GDM1 (cell line): ENCODE data around the gene BRIP1.
"Not testable (repeated sequence)": the region's sequence is repeated elsewhere in the genome, so short reads cannot be mapped to it uniquely, and the experiment has no call there.

Experiments used
- DNase-seq: peaks from one replicate; lab custom pipeline; 2025; lab: John Stamatoyannopoulos, UW

BRIP1 gene

DNA sequence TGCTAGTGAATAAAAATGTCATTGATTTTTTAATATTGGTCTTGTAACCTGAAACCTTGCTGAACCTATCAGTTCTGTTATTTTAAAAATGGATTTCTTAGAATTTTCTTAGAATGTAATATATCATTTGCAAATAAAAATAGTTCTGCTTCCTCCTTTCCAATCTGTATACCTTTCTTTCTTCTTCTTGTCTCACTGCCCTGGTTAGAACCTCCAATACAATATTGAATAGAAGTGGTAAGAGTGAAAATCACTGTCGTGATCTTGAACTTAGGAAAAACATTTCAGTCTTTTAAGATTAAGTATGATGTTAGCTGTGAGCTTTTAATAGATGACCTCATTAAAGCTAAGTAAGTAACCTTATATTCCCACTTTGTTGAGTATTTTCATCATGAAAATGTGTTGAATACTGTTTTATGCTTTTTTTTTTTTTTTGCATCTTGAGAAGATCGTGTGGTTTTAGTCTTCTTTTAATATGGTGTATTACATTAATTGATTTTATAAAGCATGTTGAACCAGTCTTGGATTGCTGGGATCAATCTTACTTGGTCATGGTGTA, 167.5 kb downstream of the BRIP1 start:
- DNase-seq: no peak

DNA sequence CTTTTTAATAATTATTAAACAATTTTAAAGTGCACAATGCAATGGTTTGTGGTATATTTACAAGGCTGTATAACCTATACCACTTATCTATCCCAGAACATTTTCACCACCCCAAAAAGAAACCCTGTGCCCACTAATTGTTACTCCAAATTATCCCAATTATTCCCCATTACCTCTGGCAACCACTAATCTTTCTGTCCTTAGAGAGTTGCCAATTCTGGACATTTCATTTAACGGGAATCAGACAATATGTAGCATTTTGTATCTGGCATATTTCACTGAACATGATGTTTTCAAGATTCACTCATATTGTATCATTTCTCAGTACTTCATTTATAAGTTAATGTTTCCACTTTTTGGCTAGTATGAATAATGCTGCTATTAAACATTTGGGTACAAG, 169.2 kb downstream of the BRIP1 start:
- no peak for DNase-seq

- DNase-seq: no peak
These were observed 173.6 kb downstream of the BRIP1 start for GRCh38 chr17:61689610-61690180.

DNA sequence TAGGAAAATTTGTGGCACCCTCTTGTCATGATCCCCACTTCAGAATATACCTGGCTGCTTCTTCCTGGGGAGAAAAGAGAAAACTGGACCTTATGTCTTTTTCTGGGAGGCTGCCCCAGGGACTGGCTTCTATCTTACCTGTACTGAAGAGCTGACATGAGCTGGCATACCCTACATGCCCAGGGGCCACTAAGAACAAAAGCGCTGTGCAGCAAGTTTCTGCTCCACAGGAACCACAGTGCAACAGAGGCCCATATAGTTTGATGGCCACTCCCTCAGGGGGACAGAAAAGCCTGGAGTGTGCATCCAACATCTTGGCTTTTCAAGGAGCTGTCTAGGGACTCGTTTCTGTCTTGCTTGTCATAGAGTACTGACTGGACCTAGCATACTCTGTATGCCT, 175.6 kb downstream of the BRIP1 start:
- DNase-seq: no peak

- no peak for DNase-seq
These were observed 177.2 kb downstream of the BRIP1 start for GRCh38 chr17:61686113-61686512.

DNA sequence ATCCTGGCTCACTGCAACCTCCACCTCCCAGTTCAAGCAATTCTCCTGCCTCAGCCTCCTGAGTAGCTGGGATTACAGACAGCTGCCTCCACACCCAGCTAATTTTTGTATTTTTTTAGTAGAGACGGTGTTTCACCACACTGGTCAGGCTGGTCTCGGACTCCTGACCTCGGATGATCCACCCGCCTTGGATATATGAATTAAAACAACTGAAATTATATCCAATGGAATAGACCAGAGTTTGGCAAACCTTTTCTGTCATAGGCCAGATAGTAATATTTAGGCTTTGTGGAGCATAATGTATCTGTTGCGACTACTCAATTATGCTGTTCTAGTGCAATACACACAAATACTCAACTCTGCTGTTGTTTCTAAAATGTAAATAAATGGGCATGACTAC, 178.5 kb downstream of the BRIP1 start:
- no peak for DNase-seq

GRCh38 chr17:61684172-61684571, 179.2 kb downstream of the BRIP1 start:
- DNase-seq: no peak

GRCh38 chr17:61683466-61683865, 179.9 kb downstream of the BRIP1 start:
- DNase-seq: no peak

DNA sequence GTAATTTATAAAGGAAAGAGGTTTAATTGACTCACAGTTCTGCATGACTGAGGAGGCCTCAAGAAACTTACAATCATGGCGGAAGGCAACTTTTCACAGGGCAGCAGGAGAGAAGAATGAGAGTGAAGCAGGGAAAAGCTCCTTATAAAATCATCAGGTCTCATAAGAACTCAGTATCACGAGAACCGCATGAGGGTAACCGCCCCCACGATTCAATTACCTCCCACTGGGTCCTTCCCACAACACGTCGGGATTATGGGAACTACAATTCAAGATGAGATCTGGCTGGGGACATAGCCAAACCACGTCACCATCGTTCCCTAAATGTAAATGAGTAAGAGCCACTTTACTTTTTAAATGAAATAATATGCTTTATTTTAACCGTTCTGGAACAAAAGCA, 182.4 kb downstream of the BRIP1 start:
- DNase-seq: no peak

DNA sequence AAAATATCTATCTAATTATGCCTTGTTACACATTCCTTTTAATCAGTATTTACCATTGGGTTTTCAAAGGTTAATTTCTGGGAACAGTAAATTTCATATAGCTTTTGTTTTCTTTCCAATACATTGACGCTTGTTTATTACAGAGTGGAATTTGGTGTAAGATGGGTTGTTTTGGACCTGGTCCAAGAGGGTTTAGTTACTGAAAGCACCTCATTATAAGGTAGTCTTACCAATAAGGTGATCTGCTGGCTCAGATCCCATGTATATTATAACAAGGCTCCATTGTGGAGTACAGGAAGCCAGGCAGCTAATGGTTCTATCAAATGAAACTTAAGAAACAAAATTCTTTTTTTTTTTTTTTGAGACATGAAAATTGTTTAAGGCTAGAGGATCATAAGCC, 185.0 kb downstream of the BRIP1 start:
- no peak for DNase-seq

- not testable (repeated sequence) for DNase-seq
These were observed 186.0 kb downstream of the BRIP1 start for GRCh38 chr17:61677150-61677811.

- DNase-seq: not testable (repeated sequence)
These were observed 186.8 kb downstream of the BRIP1 start for GRCh38 chr17:61676522-61676921.

- DNase-seq: not testable (repeated sequence)
These were observed 188.7 kb downstream of the BRIP1 start for GRCh38 chr17:61674609-61675008.

GRCh38 chr17:61673019-61673897, 190.1 kb downstream of the BRIP1 start:
- DNase-seq: not testable (repeated sequence)

DNA sequence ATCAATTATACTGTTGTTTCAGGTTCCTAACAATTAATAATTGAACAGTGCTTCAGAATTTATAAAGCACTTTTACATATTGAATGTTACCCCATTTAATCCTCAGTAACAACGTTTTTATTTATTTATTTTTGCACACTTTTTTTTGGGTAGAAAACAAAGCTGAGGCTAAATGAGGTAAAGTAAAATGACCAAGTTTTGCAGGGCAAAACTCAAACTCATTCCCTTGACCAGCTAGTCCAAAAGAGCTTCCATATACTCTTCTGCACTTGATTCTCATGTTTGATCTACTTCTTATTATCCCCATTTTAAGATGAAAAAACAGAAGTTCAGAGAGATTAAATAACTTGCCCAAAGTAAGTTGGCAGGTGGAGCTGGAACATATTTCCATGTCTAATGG, 191.2 kb downstream of the BRIP1 start:
- DNase-seq: no peak

DNA sequence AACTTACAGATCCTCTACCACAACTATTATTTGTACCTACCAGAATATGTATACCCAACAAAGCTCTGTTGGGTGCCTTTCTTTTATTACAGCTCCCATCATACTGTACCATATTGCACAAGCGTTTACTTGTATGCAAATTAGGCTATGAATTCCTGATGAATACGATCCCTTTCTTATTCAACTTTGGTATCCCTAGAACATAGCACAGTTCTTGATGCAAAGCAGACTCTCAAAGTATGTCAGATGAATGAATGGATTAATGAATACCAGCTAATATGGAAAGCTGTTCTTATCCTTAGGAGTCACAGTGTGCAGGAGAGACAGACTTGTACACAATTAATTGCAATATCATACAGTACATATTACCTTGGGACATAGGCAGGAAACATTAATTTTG, 192.6 kb downstream of the BRIP1 start:
- no peak for DNase-seq

- DNase-seq: no peak
These were observed 193.8 kb downstream of the BRIP1 start for GRCh38 chr17:61669522-61669921.

GRCh38 chr17:61668486-61668885, 194.8 kb downstream of the BRIP1 start:
- DNase-seq: no peak

DNA sequence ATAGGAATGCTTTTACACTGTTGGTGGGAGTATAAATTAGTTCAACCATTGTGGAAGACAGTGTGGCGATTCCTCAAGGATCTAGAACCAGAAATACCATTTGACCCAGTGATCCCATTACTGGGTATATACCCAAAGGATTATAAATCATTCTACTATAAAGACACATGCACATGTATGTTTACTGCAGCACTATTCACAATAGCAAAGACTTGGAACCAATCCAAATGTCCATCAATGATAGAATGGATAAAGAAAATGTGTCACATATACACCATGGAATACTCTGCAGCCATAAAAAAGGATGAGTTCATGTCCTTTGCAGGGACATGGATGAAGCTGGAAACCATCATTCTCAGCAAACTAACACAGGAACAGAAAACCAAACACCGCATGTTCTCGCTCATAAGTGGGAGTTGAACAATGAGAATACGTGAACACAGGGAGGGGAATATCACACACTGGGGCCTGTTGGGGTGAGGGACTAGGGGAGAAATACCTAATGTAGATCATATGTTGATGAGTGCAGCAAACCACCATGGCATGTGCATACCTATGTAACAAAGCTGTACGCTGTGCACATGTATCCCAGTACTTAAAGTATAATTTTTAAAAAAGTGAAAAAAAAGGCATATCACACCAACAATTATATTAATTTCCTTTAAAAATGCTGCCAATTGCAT, 196.8 kb downstream of the BRIP1 start:
- DNase-seq: not testable (repeated sequence)

- no peak for DNase-seq
These were observed 200.0 kb downstream of the BRIP1 start for GRCh38 chr17:61663310-61663709.

- no peak for DNase-seq
These were observed 200.6 kb downstream of the BRIP1 start for GRCh38 chr17:61662741-61663140.

DNA sequence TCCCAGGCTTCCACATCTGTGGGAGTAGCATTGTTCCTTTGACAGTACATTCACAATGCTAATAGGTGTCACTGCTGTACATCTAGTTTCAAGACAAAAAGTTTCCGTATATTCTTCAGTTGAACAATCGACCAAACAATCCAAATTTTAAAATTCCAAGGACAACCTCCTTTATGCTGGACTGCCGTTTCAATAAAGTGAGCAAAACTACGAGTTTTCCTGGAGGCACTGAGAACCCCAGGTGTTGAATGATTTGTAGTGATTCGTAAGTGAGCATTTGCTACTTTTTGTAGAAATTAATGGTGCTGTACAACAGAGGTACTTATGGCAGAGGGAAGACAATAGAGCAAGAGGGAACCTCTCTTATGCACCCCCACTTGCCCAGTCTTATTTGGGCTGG, 201.1 kb downstream of the BRIP1 start:
- no peak for DNase-seq
